HEK293 (cell line): ENCODE measurements around the gene ZNF783.

Source experiments
- KLF9 ChIP-seq: fragments of 450-650 bp; formaldehyde crosslinking; IDR thresholded peaks from 2 replicates; pipeline ENCODE4 v1.5.1; 2016; ENCODE audit warnings: missing biosample characterization, missing genetic modification characterization, low read depth
- PRDM10 ChIP-seq: fragments of 450-650 bp; formaldehyde crosslinking; IDR thresholded peaks from 2 replicates; pipeline ENCODE4 v1.5.1; 2016; ENCODE audit warnings: missing biosample characterization, missing genetic modification characterization
- RBAK ChIP-seq: fragments of 450-650 bp; formaldehyde crosslinking; IDR thresholded peaks from 2 replicates; pipeline ENCODE4 v1.5.1; 2016; ENCODE audit warnings: missing biosample characterization, missing genetic modification characterization
- SCRT1 ChIP-seq: fragments of 450-650 bp; formaldehyde crosslinking; IDR thresholded peaks from 2 replicates; pipeline ENCODE4 v1.5.1; 2016; ENCODE audit warnings: missing biosample characterization, missing genetic modification characterization, borderline replicate concordance
- YY2 ChIP-seq: fragments of 450-650 bp; formaldehyde crosslinking; IDR thresholded peaks from 2 replicates; pipeline ENCODE4 v1.5.1; 2016; ENCODE audit warnings: missing biosample characterization, missing genetic modification characterization
- ZBTB10 ChIP-seq: fragments of 450-650 bp; formaldehyde crosslinking; IDR thresholded peaks from 2 replicates; pipeline ENCODE4 v1.5.1; 2016; ENCODE audit warnings: missing biosample characterization, missing genetic modification characterization
- ZBTB49 ChIP-seq: fragments of 450-650 bp; formaldehyde crosslinking; IDR thresholded peaks from 2 replicates; pipeline ENCODE4 v1.5.1; 2016; ENCODE audit warnings: missing biosample characterization, missing genetic modification characterization, low read depth
- ZBTB7A ChIP-seq: fragments of 450-650 bp; formaldehyde crosslinking; IDR thresholded peaks from 2 replicates; pipeline ENCODE4 v1.5.1; 2016; ENCODE audit warnings: low read depth, missing biosample characterization, missing genetic modification characterization
- ZEB2 ChIP-seq: fragments of 450-650 bp; formaldehyde crosslinking; IDR thresholded peaks from 2 replicates; pipeline ENCODE4 v1.5.1; 2016; ENCODE audit warnings: missing biosample characterization, missing genetic modification characterization
- ZNF10 ChIP-seq: fragments of 450-650 bp; formaldehyde crosslinking; IDR thresholded peaks from 2 replicates; pipeline ENCODE4 v1.5.1; 2017; ENCODE audit warnings: missing biosample characterization, missing genetic modification characterization
- ZNF121 ChIP-seq: fragments of 450-650 bp; formaldehyde crosslinking; IDR thresholded peaks from 2 replicates; pipeline ENCODE4 v1.5.1; 2016; ENCODE audit warnings: missing biosample characterization, missing genetic modification characterization
- ZNF132 ChIP-seq: fragments of 450-650 bp; formaldehyde crosslinking; IDR thresholded peaks from 2 replicates; pipeline ENCODE4 v1.5.1; 2017; ENCODE audit warnings: missing biosample characterization, missing genetic modification characterization, borderline replicate concordance
- ZNF169 ChIP-seq: fragments of 450-650 bp; formaldehyde crosslinking; IDR thresholded peaks from 2 replicates; pipeline ENCODE4 v1.5.1; 2016; ENCODE audit warnings: missing biosample characterization, missing genetic modification characterization
- ZNF175 ChIP-seq: fragments of 450-650 bp; formaldehyde crosslinking; IDR thresholded peaks from 2 replicates; pipeline ENCODE4 v1.5.1; 2016; ENCODE audit warnings: missing biosample characterization, missing genetic modification characterization
- ZNF19 ChIP-seq: fragments of 450-650 bp; formaldehyde crosslinking; IDR thresholded peaks from 2 replicates; pipeline ENCODE4; 2016; ENCODE audit warnings: missing biosample characterization, missing genetic modification characterization, low read depth
- ZNF266 ChIP-seq: fragments of 450-650 bp; formaldehyde crosslinking; IDR thresholded peaks from 2 replicates; pipeline ENCODE4 v1.5.1; 2016; ENCODE audit warnings: missing biosample characterization, missing genetic modification characterization, low read depth
- ZNF274 ChIP-seq, 2 experiments: fragments of 200-500 bp in 1 of 2; fragments of 450-650 bp in 1 of 2; sonication (Bioruptor generic) in 1 of 2; formaldehyde crosslinking in 1 of 2; IDR thresholded peaks; 2 replicates each; pipeline versions ENCODE4 v1.5.1 to v1.6.1; 2014 to 2016; ENCODE audit warnings: borderline replicate concordance in 1 of 2, inconsistent platforms in 1 of 2, low read length in 1 of 2, missing biosample characterization in 1 of 2, missing genetic modification characterization in 1 of 2
- ZNF280C ChIP-seq: fragments of 450-650 bp; formaldehyde crosslinking; IDR thresholded peaks from 2 replicates; pipeline ENCODE4 v1.5.1; 2016; ENCODE audit warnings: missing biosample characterization, missing genetic modification characterization
- ZNF341 ChIP-seq: fragments of 450-650 bp; formaldehyde crosslinking; IDR thresholded peaks from 2 replicates; pipeline ENCODE4; 2016; ENCODE audit warnings: low read depth, missing biosample characterization, missing genetic modification characterization
- ZNF354C ChIP-seq: fragments of 450-650 bp; formaldehyde crosslinking; IDR thresholded peaks from 2 replicates; pipeline ENCODE4 v1.5.1; 2016; ENCODE audit warnings: missing biosample characterization, missing genetic modification characterization, low read depth, borderline replicate concordance
- ZNF394 ChIP-seq: fragments of 450-650 bp; formaldehyde crosslinking; IDR thresholded peaks from 2 replicates; pipeline ENCODE4 v1.5.1; 2016; ENCODE audit warnings: missing biosample characterization, missing genetic modification characterization, mild to moderate bottlenecking, moderate library complexity, borderline replicate concordance
- ZNF48 ChIP-seq: fragments of 450-650 bp; formaldehyde crosslinking; IDR thresholded peaks from 2 replicates; pipeline ENCODE4 v1.5.1; 2016; ENCODE audit warnings: missing biosample characterization, missing genetic modification characterization
- ZNF488 ChIP-seq: fragments of 450-650 bp; formaldehyde crosslinking; IDR thresholded peaks from 2 replicates; pipeline ENCODE4 v1.5.1; 2016; ENCODE audit warnings: missing biosample characterization, missing genetic modification characterization
- ZNF555 ChIP-seq: fragments of 450-650 bp; formaldehyde crosslinking; conservative IDR thresholded peaks from 2 replicates; pipeline ENCODE4 v1.5.1; 2017; ENCODE audit warnings: missing biosample characterization, mild to moderate bottlenecking, missing genetic modification characterization, inconsistent platforms
- ZNF624 ChIP-seq: fragments of 450-650 bp; formaldehyde crosslinking; IDR thresholded peaks from 2 replicates; pipeline ENCODE4 v1.5.1; 2017; ENCODE audit warnings: missing biosample characterization, missing genetic modification characterization
- ZNF670 ChIP-seq: fragments of 450-650 bp; formaldehyde crosslinking; IDR thresholded peaks from 2 replicates; pipeline ENCODE4 v1.5.1; 2016; ENCODE audit warnings: missing biosample characterization, missing genetic modification characterization, low read depth
- ZNF707 ChIP-seq: fragments of 450-650 bp; formaldehyde crosslinking; IDR thresholded peaks from 2 replicates; pipeline ENCODE4 v1.5.1; 2016; ENCODE audit warnings: missing biosample characterization, missing genetic modification characterization
- ZNF768 ChIP-seq: fragments of 450-650 bp; formaldehyde crosslinking; IDR thresholded peaks from 2 replicates; pipeline ENCODE4 v1.5.1; 2018; ENCODE audit warnings: missing biosample characterization, mild to moderate bottlenecking, missing genetic modification characterization

The ZNF783 gene

GRCh38 chr7:149310113-149310836 is 48.3 kb downstream of the ZNF783 start (continued):
- TF ChIP-seq ZNF19, result no peak
- TF ChIP-seq KLF9, result no peak
- no peak for TF ChIP-seq ZEB2
- no peak for TF ChIP-seq ZNF670 (tag by site-specific recombination)
- TF ChIP-seq ZNF488 (tag by site-specific recombination), result no peak
- no peak for TF ChIP-seq ZNF175 (tag by site-specific recombination)
- TF ChIP-seq ZNF266 (tag by site-specific recombination), result no peak
- TF ChIP-seq ZNF48 (tag by site-specific recombination), result no peak
- no peak for TF ChIP-seq ZNF121 (tag by site-specific recombination)
- no peak for TF ChIP-seq ZNF707 (tag by site-specific recombination)
- no peak for TF ChIP-seq ZBTB7A (tag by site-specific recombination)
- TF ChIP-seq RBAK, result no peak
- no peak for TF ChIP-seq ZNF169
- no peak for TF ChIP-seq ZNF274 (IDR thresholded peaks at IDR 0.05; ENCODE audit: low read length)
- no peak for TF ChIP-seq ZNF274 (tag by site-specific recombination; IDR thresholded peaks at IDR 0.05; ENCODE audit: borderline replicate concordance)
- no peak for TF ChIP-seq ZNF555
- no peak for TF ChIP-seq ZNF354C
- TF ChIP-seq ZBTB10 (tag by site-specific recombination), result no peak
- no peak for TF ChIP-seq ZNF341 (tag by site-specific recombination)
- TF ChIP-seq ZNF624, result no peak
- no peak for TF ChIP-seq ZNF132 (tag by site-specific recombination)
- peak; percentile 73; the same call in 1 of the 2 replicates for TF ChIP-seq ZNF394 (tag by site-specific recombination)
- no peak for TF ChIP-seq ZNF280C (tag by site-specific recombination)
- no peak for TF ChIP-seq ZNF10
- TF ChIP-seq PRDM10 (tag by site-specific recombination), result peak; percentile 78
- TF ChIP-seq SCRT1, result no peak
- no peak for TF ChIP-seq ZBTB49 (tag by site-specific recombination)
- no peak for TF ChIP-seq ZNF768 (tag by site-specific recombination)
- no peak for TF ChIP-seq YY2 (tag by site-specific recombination)
